HCT116 (cell line): ENCODE results near the gene INSR. TPM values are rescaled to one million over a fixed set of nuclear protein-coding genes. Genes with fewer than 3 reads are reported as not detected.

ENCODE experiments used
- ATAC-seq: fragments of 200-7000 bp; cut with Tn5 transposase; 2 replicates; pipeline ENCODE4 v1.9.1; 2020; ENCODE audit warnings: mild to moderate bottlenecking, moderate library complexity
- BruUV-seq: library from RNA; stranded (reverse); fragments of 400-500 nt; replicated peaks from 2 replicates; lab custom pipeline; 2021; lab: Mats Ljungman, UMichigan
- CTCF ChIA-PET: fragments of 300-600 bp; sonication (Branson Sonifier 250); formaldehyde crosslinking; loops from one replicate; lab custom pipeline; 2021; ENCODE audit warnings: antibody characterized with exemption; lab: Charles Lee
- POLR2A ChIA-PET: fragments of 300-600, 350-600 bp; sonication (Branson Sonifier 250); formaldehyde crosslinking; loops from one replicate; lab custom pipeline; 2021; ENCODE audit warnings: antibody characterized with exemption; lab: Charles Lee
- RAD21 ChIA-PET, 2 experiments: fragments of 300-600 bp; sonication (Branson Sonifier 250); formaldehyde crosslinking; loops; one replicate each; lab custom pipeline; 2023; ENCODE audit warnings: low total read pairs in 2 of 2; ENCODE audit not compliant: uncharacterized antibody in 2 of 2, unreplicated experiment in 2 of 2, low non-redundant PET in 1 of 2; lab: Charles Lee
- DNase-seq: peaks from one replicate; pipeline ENCODE4 v3.0.0-alpha.2; 2010; ENCODE audit warnings: low read depth, low spot score
- H2AFZ ChIP-seq: fragments of 200-600 bp; shearing (Covaris generic), sonication (generic); 2 replicates; pipeline ENCODE4 v1.6.1; 2017; ENCODE audit warnings: low read depth, mixed run types, mixed read lengths, antibody characterized with exemption, low read length; ENCODE audit not compliant: poor library complexity, severe bottlenecking
- H3K27ac ChIP-seq: 2 replicates; pipeline ENCODE4 v1.5.1; 2012; ENCODE audit warnings: low read depth, low read length
- H3K27me3 ChIP-seq: fragments of 200-600 bp; sonication (generic); 2 replicates; pipeline ENCODE4 v1.6.1; 2016; ENCODE audit warnings: mixed run types, low read length, mixed read lengths; ENCODE audit not compliant: insufficient read depth
- H3K36me3 ChIP-seq, 2 experiments: fragments of 200-500 bp in 1 of 2; fragments of 200-600 bp in 1 of 2; sonication (Bioruptor generic) in 1 of 2; sonication (generic) in 1 of 2; 2 replicates each; pipeline versions ENCODE4 v1.5.1 to v1.6.1; 2014 to 2016; ENCODE audit warnings: low read length in 2 of 2, inconsistent platforms in 1 of 2, mixed read lengths in 1 of 2, mixed run types in 1 of 2; ENCODE audit not compliant: insufficient read depth in 2 of 2, control insufficient read depth in 1 of 2
- H3K4me1 ChIP-seq, 2 experiments: fragments of 200-600 bp in 1 of 2; sonication (generic) in 1 of 2; 2 replicates each; pipeline versions ENCODE4 v1.5.1 to v1.6.1; 2012 to 2017; ENCODE audit warnings: low read length in 2 of 2, inconsistent platforms in 1 of 2, mild to moderate bottlenecking in 1 of 2, mixed read lengths in 1 of 2, mixed run types in 1 of 2, moderate library complexity in 1 of 2; ENCODE audit not compliant: insufficient read depth in 2 of 2, control insufficient read depth in 1 of 2
- H3K4me2 ChIP-seq: fragments of 200-600 bp; sonication (generic); 2 replicates; pipeline ENCODE4 v1.6.1; 2017; ENCODE audit warnings: mixed run types, low read length, mixed read lengths
- H3K4me3 ChIP-seq, 2 experiments: fragments of 200-600 bp in 1 of 2; sonication (generic) in 1 of 2; replicated peaks in 1 of 2; 2 replicates each; pipeline ENCODE4 v1.5.1; 2011 to 2016; ENCODE audit warnings: low read length in 2 of 2, control low read depth in 1 of 2, low read depth in 1 of 2, mild to moderate bottlenecking in 1 of 2, mixed read lengths in 1 of 2, mixed run types in 1 of 2
- H3K79me2 ChIP-seq: fragments of 200-600 bp; sonication (generic); 2 replicates; pipeline ENCODE4 v1.6.1; 2017; ENCODE audit warnings: mild to moderate bottlenecking, mixed run types, low read length, moderate library complexity, mixed read lengths; ENCODE audit not compliant: insufficient read depth
- H3K9ac ChIP-seq: fragments of 200-600 bp; sonication (generic); 2 replicates; pipeline ENCODE4 v1.6.1; 2016; ENCODE audit warnings: low read length, mixed read lengths
- H3K9me2 ChIP-seq: fragments of 200-600 bp; sonication (generic), shearing (Covaris generic); 2 replicates; pipeline ENCODE4 v1.6.1; 2017; ENCODE audit warnings: mixed run types, mild to moderate bottlenecking, moderate library complexity; ENCODE audit not compliant: insufficient read depth
- H3K9me3 ChIP-seq, 2 experiments: fragments of 200-500 bp in 1 of 2; fragments of 200-600 bp in 1 of 2; sonication (Bioruptor generic) in 1 of 2; sonication (generic) in 1 of 2; 2 replicates each; pipeline ENCODE4 v1.6.1; 2014 to 2017; ENCODE audit warnings: low read length in 2 of 2, mixed read lengths in 2 of 2, inconsistent platforms in 1 of 2, low read depth in 1 of 2, mild to moderate bottlenecking in 1 of 2, mixed run types in 1 of 2, moderate library complexity in 1 of 2; ENCODE audit not compliant: control insufficient read depth in 1 of 2, insufficient read depth in 1 of 2
- H4K20me1 ChIP-seq: fragments of 200-600 bp; sonication (generic), shearing (Covaris generic); 2 replicates; pipeline ENCODE4 v1.6.1; 2017; ENCODE audit warnings: mixed run types, mild to moderate bottlenecking, moderate library complexity; ENCODE audit not compliant: insufficient read depth
- ATF3 ChIP-seq: IDR thresholded peaks from 2 replicates; pipeline ENCODE4 v1.6.1; 2012
- CBX3 ChIP-seq: IDR thresholded peaks from 2 replicates; pipeline ENCODE4 v1.6.1; 2012; ENCODE audit warnings: low read depth
- EGR1 ChIP-seq: IDR thresholded peaks from 2 replicates; pipeline ENCODE4 v1.6.1; 2012; ENCODE audit warnings: low read depth
- ELF1 ChIP-seq: IDR thresholded peaks from 2 replicates; pipeline ENCODE4 v1.6.1; 2012; ENCODE audit warnings: low read depth, borderline replicate concordance
- EZH2 ChIP-seq: fragments of 200-600 bp; sonication (generic); IDR thresholded peaks from 2 replicates; pipeline ENCODE4 v1.6.1; 2017; ENCODE audit warnings: antibody characterized with exemption, mixed run types
- EZH2phosphoT487 ChIP-seq: fragments of 200-600 bp; IDR thresholded peaks from 2 replicates; pipeline ENCODE4 v1.6.1; 2018; ENCODE audit warnings: antibody characterized with exemption, borderline replicate concordance
- JUND ChIP-seq: IDR thresholded peaks from 2 replicates; pipeline ENCODE4 v1.6.1; 2012
- POLR2A ChIP-seq: IDR thresholded peaks from 2 replicates; pipeline ENCODE4 v1.7.0; 2011; ENCODE audit warnings: borderline replicate concordance; ENCODE audit not compliant: insufficient read depth, insufficient read length; ENCODE audit errors: extremely low read depth
- POLR2AphosphoS5 ChIP-seq: IDR thresholded peaks from 2 replicates; pipeline ENCODE4 v1.6.1; 2011; ENCODE audit warnings: mild to moderate bottlenecking, low read depth, low read length, moderate library complexity
- RAD21 ChIP-seq: IDR thresholded peaks from 2 replicates; pipeline ENCODE4 v1.6.1; 2012; ENCODE audit warnings: low read depth, mild to moderate bottlenecking
- SP1 ChIP-seq: IDR thresholded peaks from 2 replicates; pipeline ENCODE4 v1.6.1; 2012; ENCODE audit warnings: low read depth
- YY1 ChIP-seq: IDR thresholded peaks from 2 replicates; pipeline ENCODE4 v1.6.1; 2011; ENCODE audit warnings: low read length, low read depth, moderate library complexity, mild to moderate bottlenecking; ENCODE audit not compliant: insufficient replicate concordance; ENCODE audit errors: extremely low read depth
- ZFX ChIP-seq: fragments of 450-650 bp; IDR thresholded peaks from 2 replicates; pipeline ENCODE4 v1.6.1; 2017
- ZNF274 ChIP-seq: fragments of 200-500 bp; sonication (Bioruptor generic); IDR thresholded peaks from 2 replicates; pipeline ENCODE4 v1.6.1; 2014; ENCODE audit warnings: mild to moderate bottlenecking, low read depth, low read length, inconsistent platforms
- intact Hi-C: fragments of 100-400 bp; cut with micrococcal nuclease; formaldehyde crosslinking; loops from 2 replicates; pipeline ENCODE4 v1.10.0; 2022
- total RNA-seq: library from RNA; stranded (reverse); gene quantifications from one replicate; pipeline ENCODE4 v1.2.1, GENCODE V29; 2021; ENCODE audit not compliant: unreplicated experiment
- TF ChIP-seq, protein P1 (sequence below): IDR thresholded peaks from 2 replicates; pipeline ENCODE4 v1.6.1; 2012

The INSR gene
- total RNA-seq, 1 experiment from 2014 or later: 25.4 TPM

DNA sequence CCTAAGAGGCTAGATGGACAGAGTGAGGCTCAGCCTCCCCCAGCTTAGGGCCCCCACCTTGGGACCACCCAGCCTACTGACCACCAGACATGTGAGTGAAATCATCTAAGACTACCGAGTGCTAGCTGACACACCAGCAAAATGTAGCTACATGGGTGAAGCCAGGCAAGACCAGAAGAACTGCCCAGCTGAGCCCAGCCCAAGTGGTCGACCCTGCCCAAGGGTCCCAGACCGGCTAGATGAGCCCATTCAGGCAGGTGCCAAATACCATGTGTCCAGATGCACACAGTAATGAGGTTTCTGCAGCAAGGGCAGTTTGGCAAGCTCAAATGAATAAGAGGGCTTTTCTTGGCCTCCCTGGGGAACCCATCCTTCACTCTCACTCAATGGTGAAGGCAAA, 168.1 kb downstream of the INSR start:
- ATAC-seq (no peak), DNase-seq (no peak)
- Histone ChIP-seq H2AFZ (no peak overlapping the region), H3K4me2 (no peak overlapping the region), H3K9me2 (no peaks in the 10 kb centered on the region), H3K9me3 (no peaks in the 10 kb centered on the region), H3K79me2 (no peaks in the 10 kb centered on the region), H3K27me3 (no peaks in the 10 kb centered on the region), H3K4me1 (no peaks in the 10 kb centered on the region), H4K20me1 (no peaks in the 10 kb centered on the region), H3K4me3 (no peak overlapping the region), H3K9ac (no peak overlapping the region), H3K27ac (no peak overlapping the region), H3K36me3 (0 out of 4 replicates have a peak, but pooled peaks cover 0 to 8% of the 10 kb centered on the region in 2 experiments)
- CTCF ChIA-PET: no interaction called here
- TF ChIP-seq POLR2A: no peak
- TF ChIP-seq EZH2: no peak
- no peak for TF ChIP-seq ELF1
- no peak for TF ChIP-seq JUND
- no peak for TF ChIP-seq EGR1
- no peak for TF ChIP-seq SP1
- TF ChIP-seq POLR2AphosphoS5: no peak
- TF ChIP-seq ATF3: no peak
- no peak for TF ChIP-seq EZH2phosphoT487
- TF ChIP-seq ZNF274: no peak
- no peak for TF ChIP-seq RAD21
- TF ChIP-seq ZFX: no peak
- no peak for TF ChIP-seq CBX3
- no peak for TF ChIP-seq YY1
- TF ChIP-seq, protein P1, sequence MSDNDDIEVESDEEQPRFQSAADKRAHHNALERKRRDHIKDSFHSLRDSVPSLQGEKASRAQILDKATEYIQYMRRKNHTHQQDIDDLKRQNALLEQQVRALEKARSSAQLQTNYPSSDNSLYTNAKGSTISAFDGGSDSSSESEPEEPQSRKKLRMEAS: no peak
- no TSS peak for BruUV-seq
- intact Hi-C loops: no loop called here
- RAD21 ChIA-PET: no interaction called here
- POLR2A ChIA-PET: interaction anchor here (0.6 kb wide), 1 partner anchor 89 kb away, joined by 5 read pairs; no protein-coding TSS in a partner anchor
